ENCODE data around the gene ATP13A3. TPM values are rescaled to one million over a fixed set of nuclear protein-coding genes. Genes with fewer than 3 reads are reported as not detected.
"Not testable (repeated sequence)": the region's sequence is repeated elsewhere in the genome, so short reads cannot be mapped to it uniquely, and the experiment has no call there.

ATP13A3 gene
- 74.6 and 76.1 TPM in 2 replicates for total RNA-seq
- long read RNA-seq, partial matches to known transcripts: 4 of 6 reads
- long read RNA-seq, other reads (novel, unspliced or antisense): 2 of 6 reads

DNA sequence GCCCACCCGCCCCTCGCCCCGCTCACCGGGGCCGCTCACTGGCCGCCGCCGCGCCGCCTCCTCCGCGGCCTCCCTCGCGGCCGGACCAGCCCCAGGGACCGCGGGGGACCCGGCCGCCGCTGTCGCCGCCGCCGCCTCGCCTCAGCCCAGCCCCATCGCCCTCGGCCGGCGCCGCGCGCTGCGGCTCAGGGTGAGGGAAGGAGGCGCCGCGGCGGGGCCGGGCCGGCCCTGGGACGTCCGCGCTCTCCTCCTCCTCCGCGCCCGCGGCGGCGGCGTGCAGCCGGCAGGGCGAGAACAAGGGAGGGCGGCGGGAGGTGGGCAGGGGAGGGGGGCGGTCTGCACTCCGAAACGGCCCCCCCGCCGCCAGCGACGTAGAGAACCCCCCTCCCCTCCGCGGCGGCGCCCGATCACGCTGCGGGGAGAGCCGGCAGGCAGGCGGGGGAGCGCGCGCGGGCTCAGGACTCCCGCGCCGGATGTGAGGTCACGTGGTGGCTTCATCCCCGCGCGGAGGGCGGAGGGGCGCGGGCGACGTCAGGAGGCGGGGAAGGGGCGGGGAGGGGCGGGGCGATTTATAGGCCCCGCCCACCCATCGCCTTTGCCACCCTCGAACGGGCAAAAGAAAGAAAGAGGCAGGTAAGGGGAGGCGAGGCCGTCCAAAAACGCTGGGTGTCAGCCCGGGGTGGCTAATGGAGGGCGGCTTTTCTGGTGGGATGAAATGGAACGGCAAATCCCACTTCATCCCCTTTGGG is at the start of gene ATP13A3:
ATP13A3 (minus strand) TSS at position 463 of the 749 bp plus-strand sequence. CDS start 24,812 bp downstream, outside the sequence.
- no peak for TF ChIP-seq CTCF (conservative IDR thresholded peaks at IDR 0.05)
- peaks cover 3% of the 10 kb centered on the region for H3K36me3 Mint-ChIP-seq (ENCODE audit: low read depth)
- no peaks in the 10 kb centered on the region for H3K27me3 Mint-ChIP-seq (ENCODE audit: low read depth)
- DNase-seq (ENCODE audit: low read depth, low spot score): peak; percentile 72
- H3K4me3 Mint-ChIP-seq: peak within 1 kb of the TSS; percentile 92
- peak within 1 kb of the TSS; percentile 85 for H3K27ac Mint-ChIP-seq (ENCODE audit: unreplicated experiment)
- H3K9me3 Mint-ChIP-seq: peaks cover 4% of the 10 kb centered on the region
- H3K4me1 Mint-ChIP-seq: peaks cover 24% of the 10 kb centered on the region

- H3K27ac Mint-ChIP-seq (ENCODE audit: unreplicated experiment); H3K4me3 Mint-ChIP-seq; H3K4me1 Mint-ChIP-seq; H3K27me3 Mint-ChIP-seq (ENCODE audit: low read depth); H3K36me3 Mint-ChIP-seq (ENCODE audit: low read depth); DNase-seq (ENCODE audit: low read depth, low spot score): not testable (repeated sequence)
- H3K9me3 Mint-ChIP-seq: peaks cover 19% of the 10 kb centered on the region
Measured at GRCh38 chr3:194535199-194535598, 48.4 kb upstream of the ATP13A3 start.

DNA sequence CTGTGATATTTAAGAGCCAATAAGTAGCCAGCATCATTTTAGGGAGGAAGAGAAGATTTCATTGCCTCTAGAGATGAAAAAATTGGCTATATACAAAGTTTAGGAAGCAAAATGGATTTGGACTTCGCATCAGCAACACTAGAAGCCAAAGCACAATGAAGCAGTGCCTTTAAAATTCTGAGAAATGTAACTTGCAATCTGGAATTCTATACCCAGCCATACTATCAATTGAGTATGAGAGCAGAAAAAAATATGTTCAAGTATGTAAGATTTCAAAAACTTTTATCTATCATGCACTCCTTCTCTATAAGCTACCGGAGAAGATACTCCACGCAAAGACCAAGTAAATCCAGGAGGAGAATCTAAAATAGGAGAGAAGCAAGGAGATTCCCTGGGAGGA is 47.4 kb upstream of the ATP13A3 start:
- DNase-seq (ENCODE audit: low read depth, low spot score): no peak
- Mint-ChIP-seq H3K36me3 (ENCODE audit: low read depth) (peaks cover 4% of the 10 kb centered on the region), H3K4me1 (no peaks in the 10 kb centered on the region), H3K4me3 (no peak overlapping the region), H3K9me3 (peaks cover 19% of the 10 kb centered on the region), H3K27ac (ENCODE audit: unreplicated experiment) (no peak overlapping the region), H3K27me3 (ENCODE audit: low read depth) (no peaks in the 10 kb centered on the region)
- TF ChIP-seq CTCF (conservative IDR thresholded peaks at IDR 0.05): no peak

- Mint-ChIP-seq H3K4me1 (peaks cover 4% of the 10 kb centered on the region), H3K36me3 (ENCODE audit: low read depth) (peaks cover 4% of the 10 kb centered on the region), H3K9me3 (peaks cover 19% of the 10 kb centered on the region), H3K27me3 (ENCODE audit: low read depth) (no peaks in the 10 kb centered on the region), H3K4me3 (no peak overlapping the region), H3K27ac (ENCODE audit: unreplicated experiment) (no peak overlapping the region)
- DNase-seq (ENCODE audit: low read depth, low spot score): no peak
- TF ChIP-seq CTCF (conservative IDR thresholded peaks at IDR 0.05): no peak
Measured at GRCh38 chr3:194532591-194532990, 45.8 kb upstream of the ATP13A3 start.

DNA sequence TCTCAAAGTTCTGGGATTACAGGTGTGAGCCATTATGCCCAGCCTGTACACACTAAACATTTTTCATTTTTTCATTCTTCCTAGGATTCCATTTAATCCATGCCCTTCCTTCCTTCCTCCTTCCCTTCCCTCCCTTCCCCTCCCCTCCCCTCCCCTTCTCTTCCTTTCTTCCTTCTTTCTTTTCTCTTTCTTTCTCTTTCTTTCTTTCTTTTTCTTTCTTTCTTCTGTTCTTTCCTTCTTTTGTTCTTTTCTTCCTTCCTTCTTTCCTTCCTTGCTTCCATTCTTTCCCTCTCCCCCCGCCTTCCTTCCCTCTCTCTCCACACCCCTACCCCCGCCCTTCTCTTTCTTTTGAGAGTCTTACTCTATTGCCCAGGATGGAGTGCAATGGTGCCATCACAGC is 40.9 kb upstream of the ATP13A3 start:
- Mint-ChIP-seq H3K4me1 (peaks cover 4% of the 10 kb centered on the region), H3K36me3 (ENCODE audit: low read depth) (peaks cover 6% of the 10 kb centered on the region), H3K9me3 (peaks cover 12% of the 10 kb centered on the region), H3K4me3 (no peak overlapping the region), H3K27ac (ENCODE audit: unreplicated experiment) (no peak overlapping the region), H3K27me3 (ENCODE audit: low read depth) (no peaks in the 10 kb centered on the region)
- DNase-seq (ENCODE audit: low read depth, low spot score): no peak
- TF ChIP-seq CTCF (conservative IDR thresholded peaks at IDR 0.05): no peak

DNA sequence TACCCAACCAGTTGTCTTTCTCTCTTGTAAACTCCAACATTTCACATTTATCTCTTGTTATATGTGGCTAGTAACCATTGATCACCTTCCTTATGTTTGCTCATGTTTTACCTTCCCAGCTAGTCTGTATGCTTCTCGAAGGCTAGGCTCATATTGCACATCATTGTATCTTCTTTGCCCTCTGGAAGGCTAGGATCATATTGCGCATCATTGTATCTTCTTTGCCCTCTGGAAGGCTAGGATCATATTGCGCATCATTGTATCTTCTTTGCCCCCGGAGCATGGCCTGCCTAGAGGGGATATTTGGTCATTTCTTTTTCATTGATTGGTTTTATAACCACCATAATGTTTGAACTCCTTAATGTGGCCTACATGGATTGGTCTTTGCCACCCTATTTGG is 39.4 kb upstream of the ATP13A3 start:
- peaks cover 4% of the 10 kb centered on the region for H3K4me1 Mint-ChIP-seq
- TF ChIP-seq CTCF (conservative IDR thresholded peaks at IDR 0.05): no peak
- peaks cover 10% of the 10 kb centered on the region for H3K9me3 Mint-ChIP-seq
- no peak overlapping the region for H3K4me3 Mint-ChIP-seq
- no peak overlapping the region for H3K27ac Mint-ChIP-seq (ENCODE audit: unreplicated experiment)
- DNase-seq (ENCODE audit: low read depth, low spot score): no peak
- H3K36me3 Mint-ChIP-seq (ENCODE audit: low read depth): peaks cover 5% of the 10 kb centered on the region
- H3K27me3 Mint-ChIP-seq (ENCODE audit: low read depth): no peaks in the 10 kb centered on the region
